ENCODE data around the gene TIFAB.

The TIFAB gene

DNA sequence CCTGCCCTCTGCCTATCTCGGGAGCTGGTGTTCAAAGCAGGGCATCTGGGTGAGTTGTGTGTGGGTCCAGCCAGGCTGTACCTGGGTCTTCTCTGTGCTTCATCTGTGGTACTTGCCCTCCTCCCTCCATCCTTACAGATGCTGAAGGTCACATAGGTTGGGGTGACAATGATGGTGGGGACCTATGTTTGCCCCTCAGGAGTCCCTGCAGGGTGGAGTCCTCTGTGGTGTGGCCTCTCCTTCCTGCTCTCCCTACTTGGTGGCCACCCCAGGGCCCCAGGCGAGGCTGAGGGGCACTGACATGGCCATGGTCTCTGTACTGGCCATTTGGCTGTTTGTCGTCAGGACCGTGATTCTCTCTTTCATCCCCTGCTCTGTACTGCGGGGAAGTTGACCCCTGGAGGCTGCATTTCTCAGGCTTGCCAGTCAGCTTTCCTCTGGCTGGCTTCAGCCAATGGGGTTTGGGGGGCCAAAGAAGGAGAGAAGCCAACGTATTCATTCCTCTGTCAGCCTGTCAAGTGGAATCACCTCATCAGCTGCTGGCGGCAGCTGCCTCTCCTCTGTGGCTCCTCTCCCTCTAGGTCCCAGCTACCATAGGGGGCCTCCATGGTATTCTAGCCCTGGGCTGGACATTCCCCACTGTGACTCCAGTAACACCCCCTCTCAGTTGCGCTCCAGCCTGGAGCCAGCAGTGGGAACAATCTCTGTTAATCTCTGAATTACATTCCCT, 9.6 kb downstream of the TIFAB start:
- no peak for DNase-seq (ENCODE audit: low spot score)

DNA sequence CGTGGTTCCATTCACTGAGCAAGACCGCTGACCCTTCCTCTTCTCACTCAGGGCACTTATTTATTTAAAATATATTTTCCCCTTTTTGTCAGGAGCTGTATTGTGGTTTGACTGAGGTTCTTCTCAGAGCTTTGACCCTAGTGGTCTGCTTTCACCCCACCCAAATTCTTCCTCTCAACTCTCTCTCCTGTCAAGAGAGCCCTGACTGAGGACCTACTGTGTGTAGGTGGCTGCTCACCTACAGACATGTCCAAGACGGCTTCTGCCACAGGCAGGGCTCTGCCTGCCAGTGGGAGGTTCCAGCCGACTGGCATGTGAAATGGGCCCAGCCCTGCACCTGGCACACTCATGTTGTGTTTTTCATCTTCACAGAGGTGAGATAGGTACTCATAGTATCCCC, 10.2 kb downstream of the TIFAB start:
- no peak for DNase-seq (ENCODE audit: low spot score)

DNA sequence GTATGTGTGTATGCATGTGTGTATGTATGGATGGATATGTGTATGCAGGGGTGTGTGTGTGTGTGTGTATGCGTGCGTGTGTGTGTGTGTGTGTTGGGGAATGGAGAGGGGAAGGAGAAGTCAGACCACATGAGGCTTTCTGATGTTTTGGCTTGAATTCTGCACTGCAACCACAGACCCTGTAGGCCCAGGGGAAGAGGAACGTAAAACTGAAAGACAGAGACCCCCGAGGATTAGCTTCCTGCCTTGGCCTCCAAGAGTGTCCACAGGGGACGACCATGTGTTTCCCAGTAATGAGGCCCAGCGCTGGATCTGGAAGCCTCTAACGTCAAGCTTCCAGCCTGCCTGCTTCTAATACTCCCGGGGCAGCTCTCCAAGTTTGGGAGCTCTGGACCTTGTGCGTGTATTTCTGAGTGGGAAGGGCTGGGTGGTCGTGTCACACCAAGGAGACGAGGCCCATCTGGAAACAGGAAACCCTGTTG, 10.8 kb downstream of the TIFAB start:
- no peak for DNase-seq (ENCODE audit: low spot score)

DNA sequence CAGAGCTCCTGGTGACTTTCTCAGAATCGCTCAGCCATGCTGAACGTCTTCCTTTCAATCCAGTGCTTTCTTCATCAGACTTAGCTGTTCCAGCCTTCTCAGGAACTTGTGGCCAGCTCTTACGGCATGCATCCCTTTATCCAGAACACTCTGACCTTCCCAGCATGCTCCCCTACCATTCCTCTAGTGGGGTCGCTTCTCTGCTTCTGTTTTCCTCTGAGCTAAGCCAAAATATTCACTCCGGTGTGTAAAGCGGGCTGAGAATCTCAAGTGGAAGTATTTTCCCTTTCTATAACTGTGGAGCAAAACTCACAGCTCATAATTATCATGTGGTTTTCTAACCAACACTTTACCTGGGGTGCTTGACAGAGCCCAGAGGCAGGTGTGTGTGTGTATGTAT, 11.2 kb downstream of the TIFAB start:
- no peak for DNase-seq (ENCODE audit: low spot score)

DNA sequence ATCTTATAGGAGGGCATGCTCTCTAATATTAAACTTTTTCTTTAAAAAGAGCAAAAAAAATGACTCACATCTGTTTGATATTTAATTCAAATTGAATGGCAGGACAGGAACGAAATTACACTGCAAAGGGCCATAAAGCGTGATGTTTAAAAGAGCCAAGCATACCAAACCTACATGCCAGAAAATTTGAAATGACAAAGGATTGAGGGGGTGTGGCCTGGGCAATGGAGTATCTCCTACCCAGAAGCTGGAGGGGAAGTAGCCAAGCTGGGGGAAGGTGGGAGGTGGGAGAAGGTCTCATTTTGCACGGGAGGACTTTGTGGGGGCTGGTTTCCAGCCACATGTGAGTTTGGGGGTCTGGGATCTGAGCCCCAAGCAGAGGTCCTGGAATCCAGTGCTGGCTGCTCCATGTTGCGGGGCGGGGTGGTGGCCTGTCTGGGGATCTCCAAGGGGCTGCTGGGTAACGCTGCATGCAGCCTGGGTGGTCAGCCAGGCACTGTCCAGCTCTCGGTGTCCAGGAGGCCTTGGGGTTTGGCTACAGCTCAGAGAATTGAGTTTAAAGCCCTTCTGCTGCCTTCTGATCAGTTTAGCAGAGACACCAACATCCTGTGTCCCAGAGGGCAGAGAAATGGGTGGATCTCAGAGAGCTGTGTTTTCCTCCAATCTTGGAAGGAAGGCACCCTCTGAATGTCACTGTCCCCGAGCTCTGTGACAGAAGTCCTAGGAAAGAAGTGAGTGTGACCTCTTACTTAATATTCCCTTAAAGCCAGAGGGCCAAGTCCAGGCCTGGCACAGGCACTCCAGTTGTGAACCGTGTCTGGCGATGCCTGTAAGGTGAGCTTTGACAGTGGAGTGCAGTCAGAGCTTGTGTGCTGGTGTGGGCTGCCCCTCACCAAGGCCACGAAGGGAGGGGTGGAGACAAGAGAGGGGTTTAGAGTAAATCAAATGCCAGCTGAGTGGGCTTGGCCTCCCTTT, 12.6 kb downstream of the TIFAB start:
- no peak for DNase-seq (ENCODE audit: low spot score)

DNA sequence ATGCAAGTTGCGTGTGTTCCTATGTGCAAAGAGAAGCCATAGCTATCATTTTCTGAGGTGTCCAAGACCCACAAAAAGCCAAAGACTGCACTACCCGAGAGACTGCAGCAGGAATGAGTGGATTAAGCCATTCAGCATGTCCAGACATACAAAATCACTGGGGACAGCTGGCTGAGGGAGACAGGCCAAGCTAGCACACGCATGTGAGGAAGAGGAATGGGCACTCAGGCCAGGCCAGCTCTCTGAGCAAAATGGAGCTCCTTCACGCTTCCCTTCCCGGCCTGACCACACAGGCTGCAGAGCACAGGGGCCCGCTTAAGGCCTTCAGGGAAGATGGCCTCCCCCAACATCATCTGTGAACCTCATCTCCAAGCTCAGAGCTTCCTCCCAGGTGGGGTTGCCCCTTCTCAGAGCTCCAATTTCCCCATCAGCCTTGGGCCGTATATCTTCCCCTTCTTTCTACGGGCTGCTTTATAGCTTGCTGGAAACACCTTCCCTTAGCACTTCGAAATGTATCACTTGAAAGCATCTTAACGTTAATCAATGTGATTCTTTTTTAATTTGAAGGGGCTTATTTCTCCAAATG, 13.4 kb downstream of the TIFAB start:
- no peak for DNase-seq (ENCODE audit: low spot score)

DNA sequence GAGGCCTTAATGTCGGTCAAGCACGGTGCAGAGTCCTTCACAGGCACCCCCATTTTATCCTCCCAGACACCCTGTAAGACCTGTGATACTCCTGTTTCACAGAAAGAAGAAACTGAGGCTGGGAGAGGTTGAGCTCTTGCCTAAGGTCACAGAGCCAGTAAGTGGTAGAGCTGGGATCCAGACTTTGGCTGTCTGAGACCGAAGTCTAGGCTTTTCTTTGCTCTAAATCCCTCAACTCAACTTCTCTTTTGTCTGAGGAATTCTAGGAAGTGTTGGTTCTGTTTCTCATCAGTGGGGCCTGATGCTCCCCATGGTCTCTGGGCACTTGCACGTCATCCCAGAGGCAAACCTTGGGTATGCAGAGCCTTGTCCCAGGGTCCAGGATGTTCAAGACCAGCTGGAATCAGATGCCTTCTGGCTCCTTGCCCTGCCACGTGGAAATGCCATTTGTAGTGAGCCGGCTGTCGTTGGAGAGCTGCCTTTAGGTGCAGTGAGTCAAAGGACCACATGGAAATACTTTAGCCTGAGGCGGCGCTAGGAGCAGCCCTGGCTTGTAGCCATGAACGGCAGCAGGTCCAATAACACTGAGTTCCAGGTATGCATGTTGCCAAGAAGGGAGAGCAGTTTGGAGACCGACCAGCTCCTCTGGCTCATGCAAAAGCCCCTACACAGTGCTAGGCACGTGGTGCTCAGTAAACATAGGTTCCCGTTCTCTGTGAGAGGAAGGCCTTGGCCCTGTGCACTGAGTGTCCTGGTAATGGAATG, 14.2 kb downstream of the TIFAB start:
- no peak for DNase-seq (ENCODE audit: low spot score)

DNA sequence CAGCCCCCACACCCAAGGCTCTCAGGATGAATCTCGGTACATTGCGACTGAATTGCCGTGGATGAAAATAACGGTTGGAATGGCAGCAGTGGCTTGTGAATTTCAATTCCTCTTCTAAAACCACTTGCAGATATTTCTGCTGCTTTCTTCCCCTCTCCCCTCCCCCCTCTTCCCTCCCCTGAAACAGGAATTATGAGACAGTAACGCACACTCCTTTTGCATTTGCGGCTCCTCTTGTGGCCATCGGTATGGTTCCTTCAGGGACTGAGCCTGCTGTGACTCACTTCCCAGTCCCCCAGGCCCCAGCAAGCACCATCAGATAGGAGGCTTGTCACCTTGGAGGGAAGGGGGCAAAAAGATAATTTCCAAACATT, 14.7 kb downstream of the TIFAB start:
- no peak for DNase-seq (ENCODE audit: low spot score)

DNA sequence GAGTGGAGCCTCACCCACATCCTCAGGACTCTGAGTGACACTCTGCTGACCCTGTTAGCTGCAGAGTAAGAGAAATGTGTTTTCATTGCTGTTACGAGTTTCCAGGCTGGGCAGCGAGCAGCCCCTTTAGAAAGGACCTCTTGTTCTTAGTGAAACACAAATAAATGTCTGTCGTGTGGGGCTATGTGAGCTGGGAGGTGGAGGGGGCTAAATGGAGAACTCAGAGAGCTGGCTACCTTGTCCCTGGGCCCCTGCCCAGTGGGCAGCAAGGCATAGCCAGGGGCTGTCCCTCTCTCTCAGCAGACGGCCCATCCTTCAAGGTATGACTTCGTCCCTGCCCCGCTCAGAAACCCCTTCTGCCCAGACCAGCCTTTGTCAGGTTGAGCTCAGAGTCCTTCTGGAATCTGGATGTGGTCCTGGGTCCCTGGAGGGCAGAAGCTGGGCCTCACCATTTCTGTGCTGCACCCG, 15.2 kb downstream of the TIFAB start:
- DNase-seq (ENCODE audit: low spot score): no peak

DNA sequence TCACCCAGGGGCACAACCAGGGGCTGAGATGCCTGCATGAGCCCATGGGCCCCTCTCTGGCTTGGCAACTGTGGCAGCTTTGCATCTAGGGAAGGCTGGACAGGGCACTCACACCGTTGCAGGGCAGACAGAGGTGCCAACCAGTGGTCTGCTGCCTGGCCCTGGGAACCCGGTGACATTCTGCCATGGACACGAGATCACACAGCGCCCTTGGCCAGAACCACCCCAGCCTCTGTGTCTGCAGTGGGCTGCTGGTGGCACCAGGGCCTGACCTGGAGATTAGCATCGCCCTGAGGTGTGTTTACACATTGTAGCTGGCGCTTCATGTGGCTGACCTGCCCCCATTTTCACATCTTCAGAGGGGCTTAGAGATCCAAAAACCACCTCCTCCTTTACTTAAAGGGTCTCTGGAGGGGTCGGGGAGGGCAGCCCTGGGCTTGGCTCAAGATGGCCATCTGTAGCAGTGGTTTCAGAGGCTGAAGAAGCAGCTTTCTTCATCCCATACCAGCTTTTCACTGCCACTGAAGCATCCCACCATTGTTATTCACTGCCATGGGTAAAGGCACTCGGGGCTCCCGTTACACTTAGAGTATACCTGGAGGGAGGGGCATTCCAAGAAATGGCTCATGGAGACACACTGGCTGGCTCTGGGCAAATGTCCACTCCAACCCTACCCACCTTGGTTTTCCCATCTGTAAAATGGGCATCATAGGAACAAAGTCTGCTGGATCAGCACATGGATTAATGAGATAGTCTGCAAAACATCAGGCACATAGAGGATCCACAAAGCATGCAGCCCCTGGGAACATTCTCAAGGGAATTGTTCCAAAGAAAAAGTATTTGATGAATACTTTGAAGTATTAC, 16.5 kb downstream of the TIFAB start:
- DNase-seq (ENCODE audit: low spot score): no peak

DNA sequence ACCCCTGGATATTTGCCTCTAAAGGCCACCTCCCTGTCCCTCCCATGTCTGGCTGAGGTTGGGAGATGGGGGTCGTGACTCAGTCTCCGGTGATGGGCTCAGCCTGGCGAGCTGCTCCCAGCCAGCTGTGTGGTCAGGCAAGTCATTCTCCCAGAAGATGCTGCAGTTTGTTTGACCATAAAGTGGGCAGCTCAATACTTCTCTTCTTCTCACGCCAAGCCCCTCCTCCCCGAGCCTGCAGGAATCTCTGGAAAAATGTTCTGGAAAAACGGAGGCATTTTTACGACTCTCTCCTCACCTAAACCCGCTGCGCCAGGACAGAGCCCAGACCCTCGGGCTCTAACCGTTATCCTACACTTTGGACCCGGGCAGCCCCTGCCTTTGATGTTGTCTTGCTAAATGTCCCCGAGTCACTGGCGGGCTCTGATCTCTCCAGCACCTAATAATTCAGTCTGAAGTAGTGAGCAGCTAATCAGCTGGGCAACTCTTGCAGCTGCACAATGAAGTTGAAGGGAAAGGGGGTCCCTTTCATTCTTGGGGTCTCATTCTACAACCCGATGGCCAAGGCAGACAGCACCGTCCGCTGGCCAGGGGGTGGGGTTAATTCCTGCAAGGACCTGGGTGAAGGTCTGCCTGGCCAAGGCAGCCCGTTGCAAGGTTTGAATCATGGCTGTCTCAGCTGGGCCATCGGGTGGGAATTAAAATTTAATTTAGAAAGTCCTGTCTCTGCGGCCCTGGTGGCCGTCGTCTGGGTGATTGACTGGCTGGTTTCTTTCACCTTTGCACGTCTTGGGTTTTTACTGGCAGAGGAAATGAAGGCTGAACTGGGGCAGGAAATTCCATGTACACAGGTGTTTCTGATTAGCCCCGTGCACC, 17.3 kb downstream of the TIFAB start:
- no peak for DNase-seq (ENCODE audit: low spot score)

DNA sequence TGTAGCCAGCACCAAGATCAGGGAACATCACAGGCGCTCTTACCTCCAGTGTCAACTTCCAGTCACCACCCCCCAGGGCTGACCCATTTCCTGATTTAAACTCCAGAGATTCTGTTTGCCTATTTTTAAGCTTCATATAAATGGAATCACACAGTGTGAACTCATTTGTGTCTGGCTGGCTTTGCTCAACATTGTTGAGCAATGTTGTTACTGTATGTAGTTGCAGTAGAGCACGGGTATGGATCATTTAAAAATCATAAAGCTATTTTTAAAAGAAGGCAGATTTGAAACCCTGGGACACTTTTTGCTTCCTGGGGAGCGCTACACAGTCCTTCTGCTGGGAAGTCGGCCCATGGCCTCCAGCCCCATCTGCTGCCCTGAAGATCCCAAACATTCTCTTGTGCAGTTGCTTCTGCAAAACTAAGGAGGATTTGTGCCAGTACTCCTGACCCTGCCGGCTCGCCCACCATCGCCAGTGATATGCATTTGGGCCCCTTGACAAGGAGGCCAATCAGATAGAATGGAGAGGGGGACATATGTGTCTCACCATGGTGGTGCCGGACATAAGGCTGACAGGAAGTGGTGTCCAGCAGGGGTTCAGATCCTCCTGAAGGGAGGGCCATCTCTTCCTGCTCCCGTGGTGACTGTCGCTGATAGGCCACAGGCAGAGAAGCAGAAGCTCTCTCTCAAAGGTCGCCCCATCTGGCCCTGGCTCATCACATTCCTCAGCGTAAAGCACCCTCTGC, 18.3 kb downstream of the TIFAB start:
- DNase-seq (ENCODE audit: low spot score): no peak

DNA sequence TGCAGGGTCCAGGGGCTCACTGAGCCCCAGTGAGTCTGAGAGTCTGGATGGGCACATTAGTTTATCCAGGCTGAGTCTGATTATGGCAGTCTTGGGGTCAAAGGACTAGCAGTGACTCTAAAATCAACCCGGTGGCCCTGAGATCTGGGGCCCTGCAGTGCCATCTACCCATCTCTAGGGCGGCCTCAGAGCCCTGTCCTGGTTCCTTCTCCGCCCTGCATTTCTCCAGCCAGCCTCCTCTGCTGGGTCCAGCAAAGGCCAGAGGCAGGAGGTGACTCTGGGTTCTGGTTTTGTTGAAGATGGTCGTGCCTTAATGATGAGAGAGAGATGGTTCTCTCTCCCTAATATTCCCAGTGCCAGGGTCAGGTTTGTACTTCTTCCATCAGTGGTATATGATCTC, 20.0 kb downstream of the TIFAB start:
- DNase-seq (ENCODE audit: low spot score): no peak

DNA sequence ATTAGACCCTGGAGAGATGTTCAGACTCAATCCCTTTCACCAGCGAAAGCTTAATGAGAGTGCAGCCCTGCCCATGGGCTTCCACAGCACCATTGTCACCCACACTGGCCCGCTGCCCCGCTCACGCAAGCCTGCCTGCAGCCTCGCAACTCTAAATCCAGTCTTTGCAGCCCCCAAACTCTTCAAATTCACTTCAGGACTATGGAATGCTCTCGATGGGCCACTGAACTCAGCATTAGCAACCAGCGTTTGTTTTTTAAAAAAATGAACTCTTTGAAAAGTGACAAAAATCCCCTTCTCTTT, 22.1 kb downstream of the TIFAB start:
- DNase-seq (ENCODE audit: low spot score): no peak

DNA sequence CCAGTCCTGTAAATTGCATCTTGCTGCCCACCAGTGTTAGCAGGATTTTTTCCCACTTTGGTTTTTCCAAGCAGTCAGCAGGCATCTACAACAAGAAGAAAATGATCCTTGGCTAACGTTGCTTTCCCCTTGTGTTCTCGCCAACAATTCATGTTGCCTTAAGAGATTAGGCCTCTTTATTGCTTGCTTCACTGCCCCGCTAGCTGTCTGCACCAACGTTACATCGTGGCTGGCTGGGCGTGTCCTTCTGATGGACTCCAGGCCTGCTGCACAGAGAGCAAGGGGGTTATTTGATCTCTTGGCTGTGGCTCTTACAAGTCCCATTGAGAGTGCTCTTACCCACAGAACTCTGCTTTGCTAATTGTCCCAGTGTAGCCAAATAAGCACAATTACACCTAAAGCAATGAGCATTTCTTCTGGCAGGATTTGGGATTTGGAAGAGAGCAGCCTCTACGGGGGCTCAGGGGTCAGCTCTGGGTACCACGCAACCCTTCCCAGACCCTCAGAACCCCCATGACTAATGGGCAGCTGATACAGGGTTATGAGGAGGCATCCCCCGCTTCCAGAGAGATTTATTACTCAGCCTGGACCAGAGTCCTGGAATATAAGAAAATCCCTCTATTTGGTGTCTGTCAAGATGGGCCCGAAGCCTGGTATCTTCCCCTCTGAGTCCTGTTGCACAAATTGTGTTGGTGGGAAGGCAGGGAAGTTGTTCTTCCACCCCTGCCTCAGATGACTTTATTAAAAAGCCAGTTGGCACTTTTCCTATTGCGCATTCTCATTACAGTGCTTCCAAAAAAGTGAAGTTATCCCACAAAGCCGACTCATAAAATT, 22.6 kb downstream of the TIFAB start:
- no peak for DNase-seq (ENCODE audit: low spot score)

DNA sequence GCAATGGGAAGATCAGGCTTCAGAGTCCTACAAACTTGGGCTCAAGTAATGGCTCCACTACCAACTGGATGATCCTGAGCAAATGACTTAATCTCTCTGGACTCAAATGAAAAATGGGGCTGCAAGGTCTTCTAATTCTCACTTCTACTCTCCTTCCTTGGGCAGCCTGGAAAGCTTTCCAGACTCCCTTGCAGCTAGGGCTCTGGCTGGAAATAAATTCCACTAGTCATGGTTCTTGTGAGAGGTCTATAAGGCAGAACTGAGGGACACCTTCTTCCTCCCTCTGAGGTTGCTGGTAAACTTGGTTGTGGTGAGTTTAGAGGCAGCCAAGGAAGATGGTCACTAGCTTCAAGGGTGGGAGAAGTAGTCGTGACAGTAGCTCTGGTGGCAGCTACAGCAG, 23.6 kb downstream of the TIFAB start:
- DNase-seq (ENCODE audit: low spot score): no peak

DNA sequence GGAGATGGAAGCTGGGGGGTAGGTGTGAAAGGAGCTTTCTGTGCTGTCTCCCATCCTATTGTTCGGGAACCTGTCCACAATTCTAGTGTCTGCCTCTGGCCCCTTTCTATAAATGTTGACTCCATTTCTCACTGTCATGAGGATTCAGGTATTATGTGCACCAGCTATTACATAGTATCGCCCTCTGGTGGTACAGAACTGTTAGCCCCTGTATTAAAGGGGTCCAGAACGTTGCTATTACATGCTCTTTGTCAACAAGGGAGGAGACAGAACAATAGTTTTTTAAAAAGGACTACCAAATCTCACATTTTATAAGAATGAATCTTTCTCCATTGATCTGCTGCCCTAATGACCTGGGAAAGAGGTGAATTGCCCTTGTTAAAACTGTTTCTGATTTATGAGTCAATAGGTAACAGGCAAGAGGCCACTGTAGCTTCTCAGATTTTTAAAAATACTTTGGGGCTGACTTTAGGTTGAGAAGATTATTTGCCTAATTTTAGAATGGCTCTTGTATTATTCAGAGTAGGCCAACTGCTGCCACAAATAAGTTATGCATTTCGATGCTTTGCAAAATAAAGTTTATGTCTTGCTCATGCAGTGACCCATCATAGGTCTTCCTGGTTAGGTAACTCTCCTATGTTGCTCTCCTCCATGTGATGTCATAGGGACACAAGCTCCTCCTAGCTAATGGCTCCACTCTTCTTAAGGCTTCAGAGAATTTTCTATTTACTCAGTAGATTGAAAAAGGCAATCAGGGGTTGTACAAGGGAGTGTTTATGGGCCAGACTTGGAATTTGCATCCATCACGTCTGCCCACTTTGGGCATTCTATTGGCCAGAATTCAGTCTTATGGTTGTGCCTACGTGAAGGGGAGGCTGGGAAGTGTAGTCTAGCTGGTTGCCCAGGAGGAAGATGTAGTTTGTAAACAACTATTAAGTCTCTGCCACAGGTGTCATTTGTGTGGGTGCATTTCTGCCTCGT, 25.8 kb downstream of the TIFAB start:
- DNase-seq (ENCODE audit: low spot score): no peak
